Activated naive CD4-positive, alpha-beta T cell treated with anti-CD3 and anti-CD28 coated beads, Interleukin-2, amount 50 U/mL, for 72 hours (primary cell): Measurements from ENCODE around the gene TBC1D22A. TPM values are rescaled to one million over a fixed set of nuclear protein-coding genes. Genes with fewer than 3 reads are reported as not detected.

ENCODE experiments used
- ATAC-seq, 2 donors: fragments of 150-1000 bp; cut with Tn5 transposase; 2 replicates each; pipeline ENCODE4 v1.10.0; 2021; ENCODE audit warnings: mild to moderate bottlenecking in 2 of 2, moderate library complexity in 2 of 2
- DNase-seq, 2 donors: peaks; one replicate each; pipeline ENCODE4 v3.0.0; 2021 to 2022; ENCODE audit warnings: low spot score in 2 of 2
- H3K27ac Mint-ChIP-seq, 2 donors: one replicate each; pipeline ENCODE4 v1.8.0; 2022; ENCODE audit warnings: mild to moderate bottlenecking in 2 of 2, mixed read lengths in 2 of 2
- H3K36me3 Mint-ChIP-seq, 2 donors: one replicate each; pipeline ENCODE4 v1.8.0; 2022; ENCODE audit warnings: mixed read lengths in 2 of 2
- H3K9me3 Mint-ChIP-seq, 2 donors: one replicate each; pipeline ENCODE4 v1.8.0; 2022; ENCODE audit warnings: mixed read lengths in 2 of 2
- total RNA-seq, 2 donors: library from RNA; stranded (reverse); gene quantifications; one replicate each; pipeline ENCODE4 v1.2.3, GENCODE V29; 2022

TBC1D22A gene
- total RNA-seq, 2 donors from 2014 or later = 17.8 to 50.8 TPM

- no peaks in the 10 kb centered on the region for H3K36me3 Mint-ChIP-seq
- H3K27ac Mint-ChIP-seq = peak overlapping the region in 1 of 2 donors; percentile 19
- H3K9me3 Mint-ChIP-seq = no peaks in the 10 kb centered on the region
- no peak for ATAC-seq
- no peak for DNase-seq
Observed at GRCh38 chr22:47152236-47152635, 389.8 kb downstream of the TBC1D22A start.

GRCh38 chr22:47152938-47153337 is 390.5 kb downstream of the TBC1D22A start:
- DNase-seq (no peak), ATAC-seq (no peak)
- Mint-ChIP-seq H3K27ac (no peak overlapping the region), H3K36me3 (no peaks in the 10 kb centered on the region), H3K9me3 (no peaks in the 10 kb centered on the region)

- Mint-ChIP-seq H3K36me3 (no peaks in the 10 kb centered on the region), H3K27ac (no peak overlapping the region), H3K9me3 (no peaks in the 10 kb centered on the region)
- ATAC-seq (no peak), DNase-seq (no peak)
Observed at GRCh38 chr22:47153854-47154525, 391.5 kb downstream of the TBC1D22A start.

- DNase-seq (no peak), ATAC-seq (no peak)
- Mint-ChIP-seq H3K27ac (peak overlapping the region in 1 of 2 donors; percentile 27), H3K36me3 (no peaks in the 10 kb centered on the region), H3K9me3 (no peaks in the 10 kb centered on the region)
Observed at GRCh38 chr22:47154621-47155081, 392.2 kb downstream of the TBC1D22A start.

GRCh38 chr22:47155131-47155885 is 392.9 kb downstream of the TBC1D22A start:
- Mint-ChIP-seq H3K9me3 (no peaks in the 10 kb centered on the region), H3K36me3 (no peaks in the 10 kb centered on the region)

GRCh38 chr22:47155912-47156311 is 393.5 kb downstream of the TBC1D22A start:
- ATAC-seq = no peak
- H3K9me3 Mint-ChIP-seq = no peaks in the 10 kb centered on the region
- no peak overlapping the region for H3K27ac Mint-ChIP-seq
- DNase-seq = no peak
- no peaks in the 10 kb centered on the region for H3K36me3 Mint-ChIP-seq

More at GRCh38 chr22:47155131-47155885, 392.9 kb downstream of the TBC1D22A start:
- ATAC-seq (no peak), DNase-seq (no peak)
- no peak overlapping the region for H3K27ac Mint-ChIP-seq

- no peak for ATAC-seq
- H3K9me3 Mint-ChIP-seq = no peaks in the 10 kb centered on the region
- no peak for DNase-seq
- H3K36me3 Mint-ChIP-seq = no peaks in the 10 kb centered on the region
- H3K27ac Mint-ChIP-seq = peak overlapping the region in 1 of 2 donors; percentile 34
Observed at GRCh38 chr22:47156352-47157092, 394.1 kb downstream of the TBC1D22A start.

- no peak for DNase-seq
- Mint-ChIP-seq H3K27ac (no peak overlapping the region), H3K9me3 (no peaks in the 10 kb centered on the region), H3K36me3 (no peaks in the 10 kb centered on the region)
- no peak for ATAC-seq
Observed at GRCh38 chr22:47157093-47157420, 394.6 kb downstream of the TBC1D22A start.

- no peaks in the 10 kb centered on the region for H3K9me3 Mint-ChIP-seq
- ATAC-seq (no peak), DNase-seq (no peak)
- no peaks in the 10 kb centered on the region for H3K36me3 Mint-ChIP-seq
- no peak overlapping the region for H3K27ac Mint-ChIP-seq
Observed at GRCh38 chr22:47157486-47158270, 395.2 kb downstream of the TBC1D22A start.

- no peaks in the 10 kb centered on the region for H3K9me3 Mint-ChIP-seq
- peak in 1 of 2 donors; percentile 19 for ATAC-seq
- no peak for DNase-seq
- H3K36me3 Mint-ChIP-seq = no peaks in the 10 kb centered on the region
- H3K27ac Mint-ChIP-seq = no peak overlapping the region
Observed at GRCh38 chr22:47158457-47158856, 396.0 kb downstream of the TBC1D22A start.

GRCh38 chr22:47159592-47159991 is 397.1 kb downstream of the TBC1D22A start:
- Mint-ChIP-seq H3K36me3 (no peaks in the 10 kb centered on the region), H3K27ac (no peak overlapping the region), H3K9me3 (no peaks in the 10 kb centered on the region)
- ATAC-seq (peak in 1 of 2 donors; percentile 16), DNase-seq (no peak)

GRCh38 chr22:47160141-47160541 is 397.7 kb downstream of the TBC1D22A start:
- ATAC-seq (no peak), DNase-seq (no peak)
- Mint-ChIP-seq H3K9me3 (no peaks in the 10 kb centered on the region), H3K27ac (no peak overlapping the region), H3K36me3 (no peaks in the 10 kb centered on the region)

- ATAC-seq (no peak), DNase-seq (no peak)
- Mint-ChIP-seq H3K27ac (no peak overlapping the region), H3K9me3 (no peaks in the 10 kb centered on the region), H3K36me3 (no peaks in the 10 kb centered on the region)
Observed at GRCh38 chr22:47160781-47161520, 398.5 kb downstream of the TBC1D22A start.

GRCh38 chr22:47161631-47162030 is 399.2 kb downstream of the TBC1D22A start:
- ATAC-seq (no peak), DNase-seq (peak in 1 of 2 donors; percentile 25)
- Mint-ChIP-seq H3K9me3 (no peaks in the 10 kb centered on the region), H3K36me3 (no peaks in the 10 kb centered on the region), H3K27ac (no peak overlapping the region)

GRCh38 chr22:47162865-47163264 is 400.4 kb downstream of the TBC1D22A start:
- no peak overlapping the region for H3K27ac Mint-ChIP-seq
- ATAC-seq = no peak
- no peaks in the 10 kb centered on the region for H3K9me3 Mint-ChIP-seq
- H3K36me3 Mint-ChIP-seq = peaks cover 0 to 2% of the 10 kb centered on the region in 2 donors
- peak in 1 of 2 donors; percentile 48 for DNase-seq

- Mint-ChIP-seq H3K36me3 (peaks cover 0 to 4% of the 10 kb centered on the region in 2 donors), H3K9me3 (no peaks in the 10 kb centered on the region), H3K27ac (no peak overlapping the region)
- DNase-seq (peak in 1 of 2 donors; percentile 51), ATAC-seq (no peak)
Observed at GRCh38 chr22:47163481-47163855, 401.0 kb downstream of the TBC1D22A start.
